ENCODE data around the gene GRAP.
"Not testable (repeated sequence)": the region's sequence is repeated elsewhere in the genome, so short reads cannot be mapped to it uniquely, and the experiment has no call there.

The GRAP gene

DNA sequence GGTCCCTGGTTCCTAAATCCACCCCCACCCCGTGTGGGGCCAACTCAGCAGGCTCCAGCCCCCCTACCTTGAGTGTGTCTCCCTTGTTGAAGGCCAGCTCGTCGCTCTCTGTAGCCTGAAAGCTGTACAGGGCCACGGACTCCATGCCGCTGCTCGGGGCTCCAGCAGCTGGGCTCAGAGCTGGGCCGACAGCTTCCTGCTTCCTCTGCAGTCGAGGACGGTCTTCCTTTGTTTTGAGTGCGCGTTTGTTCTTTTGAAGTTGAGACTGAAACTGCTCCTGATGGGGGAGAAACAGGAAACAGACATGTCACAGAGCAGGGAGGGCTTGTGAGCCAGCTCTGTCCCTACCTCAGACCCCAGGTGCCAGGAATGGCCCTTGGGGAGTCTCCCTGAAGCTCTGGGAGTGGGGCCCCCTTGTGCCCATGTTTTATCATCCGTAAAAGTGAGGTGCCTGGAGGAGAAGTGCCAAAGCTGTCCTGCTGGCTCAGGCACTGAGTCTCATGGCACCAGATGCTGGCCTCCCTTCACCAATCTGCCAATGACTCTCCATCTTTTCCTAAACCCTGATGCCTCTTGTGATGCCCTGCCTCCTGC, at the start of gene GRAP:
Gene GRAP (minus strand): TSS at position 176 of the 594 bp plus-strand sequence. CDS start 31 bp downstream, at position 145.
- DNase-seq (ENCODE audit: low read depth); H3K4me3 ChIP-seq (ENCODE audit: low read depth, low read length): not testable (repeated sequence)

DNA sequence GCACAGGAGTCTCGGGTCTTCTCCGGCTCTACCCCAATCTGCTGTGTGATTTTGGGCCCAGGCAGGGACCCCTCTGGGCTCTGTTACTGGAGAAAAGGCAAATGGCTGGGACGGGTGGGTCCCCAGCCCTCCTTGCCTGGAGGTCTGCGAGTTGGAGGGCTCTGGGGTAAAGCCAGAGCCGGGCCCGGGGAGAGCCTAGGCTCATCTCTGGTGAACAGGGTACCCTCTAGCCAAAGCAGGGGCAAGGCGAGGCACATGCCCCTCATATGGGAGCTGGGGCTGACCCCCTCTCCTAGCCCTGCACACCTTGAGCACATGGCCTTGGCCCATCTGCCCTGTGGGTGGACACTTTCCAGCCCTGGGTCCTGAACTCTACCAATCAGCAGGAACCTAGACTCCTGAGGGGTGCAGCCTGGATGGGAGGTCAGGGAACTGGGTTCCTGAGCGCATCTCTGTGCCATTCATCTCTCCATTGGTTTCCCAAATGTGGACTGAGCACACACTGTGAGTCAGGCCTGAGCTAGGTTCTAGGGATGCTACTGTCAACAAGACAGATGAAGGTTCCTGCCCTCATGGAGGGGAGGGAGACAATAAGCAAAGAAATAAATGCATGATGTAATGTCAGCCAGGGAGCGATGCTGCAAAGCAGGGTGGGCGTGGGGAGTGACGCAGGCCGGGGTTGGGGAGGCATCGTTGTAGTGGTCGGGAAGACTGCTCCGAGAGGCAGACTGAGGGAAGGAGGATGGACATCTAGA, 47.1 kb upstream of the GRAP start:
- not testable (repeated sequence) for H3K4me3 ChIP-seq (ENCODE audit: low read depth, low read length); DNase-seq (ENCODE audit: low read depth)

DNA sequence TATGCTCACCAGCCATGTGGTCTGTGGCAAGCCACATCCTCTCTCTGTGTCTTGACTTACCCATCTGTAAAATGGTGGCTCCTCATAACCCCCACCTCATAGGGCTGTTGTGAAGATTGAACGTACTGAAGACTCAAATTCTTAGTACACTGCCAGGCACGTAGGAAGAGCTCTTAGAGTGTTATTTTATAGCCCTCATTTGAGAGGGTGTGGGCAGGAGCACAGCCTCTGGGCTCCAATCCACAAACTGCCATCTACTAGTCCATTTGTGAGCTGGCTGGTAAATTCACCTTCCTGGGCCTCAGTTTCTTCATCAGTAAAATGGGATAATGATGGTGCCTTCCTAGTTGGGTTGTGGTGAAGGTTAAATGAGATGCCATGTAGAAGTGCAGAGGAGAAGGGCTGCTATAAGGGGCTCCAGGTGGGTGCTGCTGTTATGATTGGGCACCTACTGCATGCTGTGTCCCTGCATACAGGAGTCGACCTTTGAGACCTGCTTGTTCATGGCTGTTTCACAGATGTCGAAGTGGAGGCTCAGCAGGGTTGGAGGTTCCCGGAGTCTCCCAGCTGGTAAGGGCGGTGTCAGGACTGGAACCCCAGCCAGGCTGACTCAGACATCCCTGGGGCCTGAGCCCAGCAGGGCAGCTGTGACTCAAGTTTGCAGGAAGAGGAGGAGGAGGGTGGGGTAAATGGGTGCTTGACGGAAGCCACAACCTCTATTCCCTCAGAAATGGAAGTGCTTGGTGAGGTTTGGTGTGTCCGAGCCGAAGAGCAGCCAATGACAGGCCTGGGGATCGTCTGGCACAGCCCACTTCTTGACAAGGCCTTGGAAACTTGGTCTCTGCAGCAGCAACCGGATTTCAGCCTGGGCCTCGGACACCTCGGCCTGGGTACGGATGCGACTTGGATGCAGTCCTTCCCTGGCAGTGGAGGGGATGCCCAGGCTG, 46.3 kb upstream of the GRAP start:
- H3K4me3 ChIP-seq (ENCODE audit: low read depth, low read length); DNase-seq (ENCODE audit: low read depth): not testable (repeated sequence)

DNA sequence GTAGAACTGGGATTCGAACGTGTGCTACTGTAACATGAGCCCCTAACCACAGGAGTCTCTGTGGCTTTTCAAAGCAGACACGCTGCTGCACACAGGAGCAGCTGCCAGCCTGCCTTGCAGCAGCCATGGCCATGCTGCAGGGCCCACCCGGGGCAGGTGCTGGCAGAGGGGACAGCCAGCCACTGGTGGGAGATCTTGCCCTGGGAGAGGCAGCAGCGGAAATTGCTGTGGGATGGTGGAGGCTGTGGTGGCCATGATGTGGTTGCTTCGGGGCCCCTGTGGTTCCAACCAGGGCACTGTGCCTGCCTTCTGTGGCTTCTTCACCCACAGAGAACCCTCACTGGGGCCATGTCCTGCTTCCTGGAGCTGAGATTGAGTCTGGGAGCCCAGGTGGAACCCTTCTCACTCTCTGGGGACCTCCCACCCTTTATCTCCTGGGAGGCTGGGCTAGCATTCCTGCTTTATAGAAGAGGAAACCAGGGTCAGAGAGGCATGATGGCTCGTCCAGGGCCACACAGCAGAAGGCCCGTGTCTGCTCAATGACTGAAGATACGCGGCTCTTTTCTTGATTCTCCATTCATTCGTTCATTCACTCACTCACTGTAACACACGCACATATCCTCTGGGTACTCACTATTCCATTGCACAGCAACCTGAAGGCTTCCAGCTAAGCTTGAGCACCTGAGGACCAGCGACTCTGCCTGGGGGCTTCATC, 43.5 kb upstream of the GRAP start:
- not testable (repeated sequence) for H3K4me3 ChIP-seq (ENCODE audit: low read depth, low read length); DNase-seq (ENCODE audit: low read depth)

DNA sequence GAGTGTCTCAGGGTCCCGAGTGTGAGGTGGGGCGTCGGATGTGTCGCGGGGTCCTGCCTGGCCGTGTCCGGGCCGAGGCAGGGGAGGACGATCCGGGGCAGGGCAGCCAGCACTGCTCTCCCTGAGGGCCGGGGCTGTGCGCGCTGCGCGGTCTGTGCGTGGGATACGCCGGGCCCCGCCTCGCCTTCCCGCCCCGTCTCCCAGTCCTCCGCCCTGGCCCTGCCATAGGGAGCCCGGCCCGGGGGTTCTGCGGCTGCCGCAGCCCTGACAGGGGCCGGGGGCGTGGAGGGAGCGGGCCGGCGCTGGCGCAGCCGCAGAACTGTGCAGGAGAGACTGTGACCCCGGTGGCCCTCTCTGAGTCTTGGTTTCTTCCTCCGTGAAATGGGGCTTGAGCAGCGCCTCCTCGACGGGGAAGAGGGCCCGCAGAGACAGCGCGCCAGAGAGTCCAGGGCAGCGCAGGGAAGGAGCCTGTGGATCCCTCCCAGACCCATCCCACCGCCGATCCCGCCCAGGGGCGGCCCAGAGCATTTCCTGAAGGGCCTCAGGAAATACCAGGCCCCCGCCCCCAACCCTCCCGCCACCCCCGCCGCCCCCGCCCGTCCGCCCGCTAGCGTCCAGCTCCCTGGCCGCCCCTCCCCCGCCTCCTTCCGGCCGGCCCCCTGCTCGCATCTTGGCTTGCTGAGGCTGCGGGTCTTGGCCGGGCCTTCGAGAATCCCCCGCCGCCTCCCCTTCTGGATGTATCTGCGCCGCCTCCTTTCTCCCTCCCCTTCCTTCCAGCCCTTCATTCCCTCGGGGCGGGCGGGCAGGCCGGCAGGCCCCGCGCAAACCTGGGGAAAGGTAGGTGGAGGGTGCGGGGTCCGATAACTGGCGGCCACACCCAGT, 42.3 kb upstream of the GRAP start:
- DNase-seq (ENCODE audit: low read depth); H3K4me3 ChIP-seq (ENCODE audit: low read depth, low read length): not testable (repeated sequence)

DNA sequence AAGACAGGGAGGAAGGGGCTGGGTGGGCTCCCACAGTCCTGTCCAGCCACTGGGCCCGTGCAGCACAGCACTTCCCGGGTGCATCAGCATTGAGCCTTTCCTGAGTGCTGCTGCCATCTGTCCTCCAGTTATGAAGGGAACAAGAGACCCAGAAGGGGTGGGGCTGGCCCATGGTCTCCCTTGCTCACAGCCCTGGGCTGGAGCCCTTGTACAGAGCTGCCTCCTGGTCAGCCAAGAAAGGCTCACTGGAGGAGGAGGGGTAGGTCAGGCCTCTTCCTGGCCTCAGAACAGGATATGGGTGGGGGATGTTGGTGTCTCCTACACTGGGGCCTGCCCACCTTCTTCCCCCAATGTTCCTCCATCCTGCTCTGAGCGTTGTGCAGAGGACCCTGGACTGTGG, 30.6 kb upstream of the GRAP start:
- not testable (repeated sequence) for DNase-seq (ENCODE audit: low read depth)

DNA sequence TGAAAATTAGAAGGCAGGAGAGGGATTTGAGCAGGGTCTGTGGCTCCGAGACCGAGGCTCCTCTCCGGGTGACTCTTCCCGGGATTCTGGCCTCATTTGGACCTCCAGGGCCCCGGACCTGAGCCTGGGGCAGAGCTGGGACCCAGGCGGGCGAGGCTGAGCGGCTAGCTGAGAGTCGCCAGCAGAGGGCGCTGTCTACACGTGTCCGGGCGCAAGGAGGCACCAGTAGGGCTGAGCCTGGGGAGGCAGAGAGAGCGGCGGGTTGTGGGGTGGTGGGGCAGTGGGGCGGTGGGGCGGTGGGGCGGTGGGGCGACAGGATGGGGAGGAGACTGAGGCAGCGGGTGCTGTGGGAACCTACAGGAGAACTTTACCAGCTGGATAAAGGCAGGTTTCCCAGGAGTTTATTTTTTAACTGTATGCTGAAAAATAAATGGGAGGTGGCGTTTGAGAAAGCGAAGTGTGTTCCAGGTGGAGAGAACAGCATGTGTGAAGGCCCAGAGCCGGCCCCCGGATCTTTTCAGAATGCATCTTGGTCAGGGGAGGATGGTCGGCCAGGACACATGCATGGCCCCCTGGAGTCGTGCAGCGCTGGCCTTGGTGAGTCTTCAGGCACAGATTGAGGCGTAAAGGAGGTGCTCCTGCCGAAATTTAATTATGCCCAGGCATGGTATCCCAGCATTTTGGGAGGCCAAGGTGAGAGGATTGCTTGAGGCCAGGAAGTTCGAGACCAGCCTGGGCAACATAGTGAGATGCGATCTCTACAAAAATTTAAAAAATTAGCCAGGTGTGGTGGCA, 29.8 kb upstream of the GRAP start:
- not testable (repeated sequence) for H3K4me3 ChIP-seq (ENCODE audit: low read depth, low read length); DNase-seq (ENCODE audit: low read depth)

More for the DNA sequence above, 30.6 kb upstream of the GRAP start:
- H3K4me3 ChIP-seq (ENCODE audit: low read depth, low read length) = not testable (repeated sequence)

DNA sequence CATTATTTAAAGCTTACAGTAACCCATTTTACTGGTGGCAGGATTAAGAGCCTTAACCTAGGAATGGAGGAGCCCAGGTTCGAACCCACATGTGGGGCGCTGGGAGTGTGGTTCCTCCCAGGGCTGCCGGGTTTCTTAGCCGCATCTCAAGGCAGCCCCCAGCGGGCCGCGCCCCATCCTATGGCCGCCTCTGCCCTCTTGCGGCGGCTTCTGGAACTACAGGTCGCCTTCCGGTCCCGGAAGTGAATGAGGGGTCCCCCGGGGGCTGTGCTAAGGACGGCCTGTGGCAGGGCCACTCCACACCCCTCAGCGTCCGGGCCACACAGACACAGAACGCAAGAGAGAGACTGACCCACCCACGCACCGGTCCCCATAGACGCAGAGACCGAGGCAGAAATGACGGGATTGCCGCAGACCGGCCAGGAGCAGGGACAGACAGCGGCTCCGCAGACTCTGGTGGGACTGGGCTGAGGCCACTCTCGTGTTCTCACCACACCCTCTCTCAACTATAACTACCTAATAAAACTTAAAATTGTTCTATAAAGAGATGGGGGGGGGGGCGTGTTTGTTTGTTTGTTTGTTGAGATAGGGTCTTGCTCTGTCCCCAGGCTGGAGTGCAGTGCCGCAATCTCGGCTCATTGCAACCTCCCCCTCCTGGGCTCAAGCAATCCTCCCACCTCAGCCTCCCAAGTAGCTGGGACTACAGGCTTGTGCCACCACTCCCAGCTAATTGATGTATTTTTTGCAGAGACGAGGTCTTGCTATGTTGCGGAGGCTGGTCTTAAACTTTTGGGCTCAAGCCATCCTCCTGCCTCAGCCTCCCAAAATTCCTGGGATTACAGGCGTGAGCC, 23.8 kb upstream of the GRAP start:
- not testable (repeated sequence) for H3K4me3 ChIP-seq (ENCODE audit: low read depth, low read length); DNase-seq (ENCODE audit: low read depth)

DNA sequence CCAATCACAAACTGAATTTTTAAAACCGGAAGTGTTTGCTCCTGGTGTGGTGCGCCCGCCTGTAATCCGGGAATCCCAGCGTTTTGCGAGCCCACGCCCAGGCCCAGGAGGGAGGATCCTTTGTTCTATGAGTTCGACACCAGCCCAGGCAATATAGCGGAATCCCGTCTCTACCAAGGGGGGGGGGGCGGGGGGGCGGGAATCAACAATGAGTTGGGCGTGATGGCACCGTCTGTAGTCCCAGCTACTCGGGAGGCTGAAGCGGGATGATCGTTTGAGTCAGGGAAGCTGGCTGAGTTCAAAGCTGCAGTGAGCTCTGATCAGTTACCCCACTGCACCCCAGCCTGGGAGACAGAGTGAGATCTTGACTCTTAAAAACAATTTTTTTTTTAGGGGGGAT, 17.6 kb upstream of the GRAP start:
- H3K4me3 ChIP-seq (ENCODE audit: low read depth, low read length); DNase-seq (ENCODE audit: low read depth): not testable (repeated sequence)

DNA sequence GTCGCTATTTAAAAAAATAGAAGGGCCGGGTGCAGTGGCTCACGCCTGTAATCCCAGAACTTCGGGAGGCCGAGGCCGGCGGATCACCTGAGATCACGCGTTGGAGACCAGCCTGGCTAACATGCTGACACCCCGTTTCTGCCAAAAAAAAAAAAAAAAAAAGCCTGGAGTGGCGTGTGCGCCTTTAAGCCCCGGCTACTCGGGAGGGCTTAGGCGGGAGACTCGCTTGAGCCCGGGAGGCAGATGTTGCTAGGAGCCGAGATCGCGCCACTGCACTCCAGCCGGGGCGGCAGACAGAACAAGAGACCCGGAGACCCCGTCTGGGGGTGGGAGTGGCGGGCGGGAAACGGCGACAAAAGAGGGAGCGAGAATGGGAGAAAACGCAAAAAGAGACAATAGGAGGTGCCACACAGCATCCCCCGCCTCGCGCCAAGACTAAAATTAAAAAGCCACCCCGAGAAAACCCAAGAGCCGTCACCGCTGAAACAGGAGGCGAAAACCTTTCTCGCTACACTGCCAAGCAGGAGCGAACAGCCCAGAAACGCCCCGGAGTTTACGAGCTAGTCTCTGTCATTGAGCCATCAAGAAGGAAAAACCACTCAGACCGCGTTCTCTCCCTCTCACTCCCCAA, 16.7 kb upstream of the GRAP start:
- DNase-seq (ENCODE audit: low read depth); H3K4me3 ChIP-seq (ENCODE audit: low read depth, low read length): not testable (repeated sequence)

DNA sequence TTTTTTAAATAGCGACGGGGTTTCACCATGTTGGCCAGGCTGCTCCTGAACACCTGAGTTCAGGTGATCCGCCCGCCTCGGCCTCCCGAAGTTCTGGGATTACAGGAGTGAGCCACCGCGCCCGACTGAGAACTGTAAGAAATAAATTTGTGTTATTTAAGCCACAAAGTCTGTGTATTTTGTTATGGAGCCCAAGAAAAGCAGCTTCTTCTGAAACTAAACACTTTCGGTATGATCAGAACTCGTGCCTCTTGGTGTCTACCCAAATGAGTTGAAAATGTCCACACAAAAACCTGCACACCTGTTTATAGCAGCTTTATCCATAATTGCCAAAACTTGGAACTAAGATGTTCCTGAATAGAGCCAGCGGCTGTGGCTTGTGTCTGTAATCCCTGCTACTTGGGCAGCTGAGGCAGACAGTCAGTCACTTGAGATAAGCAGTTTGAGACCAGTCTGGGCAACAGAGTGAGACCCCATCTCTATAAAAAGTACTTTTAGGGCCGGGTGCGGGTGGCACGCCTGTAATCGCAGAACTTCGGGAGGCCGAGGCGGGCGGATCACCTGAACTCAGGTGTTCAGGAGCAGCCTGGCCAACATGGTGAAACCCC, 16.1 kb upstream of the GRAP start:
- DNase-seq (ENCODE audit: low read depth); H3K4me3 ChIP-seq (ENCODE audit: low read depth, low read length): not testable (repeated sequence)

DNA sequence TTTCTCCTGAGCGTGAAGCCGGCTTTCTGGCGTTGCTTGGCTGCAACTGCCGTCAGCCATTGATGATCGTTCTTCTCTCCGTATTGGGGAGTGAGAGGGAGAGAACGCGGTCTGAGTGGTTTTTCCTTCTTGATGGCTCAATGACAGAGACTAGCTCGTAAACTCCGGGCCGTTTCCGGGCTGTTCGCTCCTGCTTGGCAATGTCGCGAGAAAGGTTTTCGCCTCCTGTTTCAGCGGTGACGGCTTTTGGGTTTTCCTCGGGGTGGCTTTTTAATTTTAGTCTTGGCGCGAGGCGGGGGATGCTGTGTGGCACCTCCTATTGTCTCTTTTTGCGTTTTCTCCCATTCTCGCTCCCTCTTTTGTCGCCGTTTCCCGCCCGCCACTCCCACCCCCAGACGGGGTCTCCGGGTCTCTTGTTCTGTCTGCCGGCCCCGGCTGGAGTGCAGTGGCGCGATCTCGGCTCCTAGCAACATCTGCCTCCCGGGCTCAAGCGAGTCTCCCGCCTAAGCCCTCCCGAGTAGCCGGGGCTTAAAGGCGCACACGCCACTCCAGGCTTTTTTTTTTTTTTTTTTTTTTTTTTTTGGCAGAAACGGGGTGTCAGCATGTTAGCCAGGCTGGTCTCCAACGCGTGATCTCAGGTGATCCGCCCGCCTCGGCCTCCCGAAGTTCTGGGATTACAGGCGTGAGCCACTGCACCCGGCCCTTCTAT, 15.4 kb upstream of the GRAP start:
- DNase-seq (ENCODE audit: low read depth); H3K4me3 ChIP-seq (ENCODE audit: low read depth, low read length): not testable (repeated sequence)

DNA sequence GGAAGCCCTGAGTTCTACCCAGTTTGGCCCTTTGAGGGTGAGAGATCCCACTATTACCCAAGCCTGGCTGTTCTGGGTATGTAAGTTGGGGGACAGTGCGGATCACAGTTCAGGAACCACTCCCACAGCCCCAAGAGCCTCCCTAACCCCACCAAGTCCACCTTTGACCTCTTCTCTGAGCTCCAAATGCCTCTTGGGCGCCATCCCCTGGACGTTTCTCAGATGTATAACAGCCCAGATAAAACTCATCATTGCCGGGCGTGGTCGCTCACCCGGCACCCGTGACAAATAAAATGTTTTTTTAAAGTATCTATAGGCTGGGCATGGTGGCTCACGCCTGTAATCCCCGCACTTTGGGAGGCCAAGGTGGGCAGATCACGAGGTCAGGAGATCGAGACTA, 8.7 kb upstream of the GRAP start:
- H3K4me3 ChIP-seq (ENCODE audit: low read depth, low read length); DNase-seq (ENCODE audit: low read depth): not testable (repeated sequence)

DNA sequence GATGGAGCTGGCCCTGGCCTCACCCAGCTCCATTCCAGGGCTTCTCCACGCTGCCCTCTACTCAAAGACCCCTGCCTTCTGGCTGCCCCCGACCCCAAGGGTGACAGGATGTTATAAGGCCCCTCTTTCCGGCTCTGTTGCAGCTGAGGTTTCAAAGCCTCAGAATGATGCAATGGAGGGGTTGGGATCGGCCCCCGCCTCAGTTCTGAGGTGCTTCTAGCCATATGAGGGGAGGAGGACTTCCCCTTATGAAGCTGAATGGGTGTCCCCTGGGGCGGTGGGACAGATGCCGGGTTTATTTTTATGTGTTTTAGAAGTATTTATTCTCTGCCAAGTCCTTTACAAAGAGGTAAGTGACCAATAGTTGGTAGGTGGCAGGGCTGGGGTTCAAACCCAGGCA, 2.1 kb upstream of the GRAP start:
- DNase-seq (ENCODE audit: low read depth); H3K4me3 ChIP-seq (ENCODE audit: low read depth, low read length): not testable (repeated sequence)

DNA sequence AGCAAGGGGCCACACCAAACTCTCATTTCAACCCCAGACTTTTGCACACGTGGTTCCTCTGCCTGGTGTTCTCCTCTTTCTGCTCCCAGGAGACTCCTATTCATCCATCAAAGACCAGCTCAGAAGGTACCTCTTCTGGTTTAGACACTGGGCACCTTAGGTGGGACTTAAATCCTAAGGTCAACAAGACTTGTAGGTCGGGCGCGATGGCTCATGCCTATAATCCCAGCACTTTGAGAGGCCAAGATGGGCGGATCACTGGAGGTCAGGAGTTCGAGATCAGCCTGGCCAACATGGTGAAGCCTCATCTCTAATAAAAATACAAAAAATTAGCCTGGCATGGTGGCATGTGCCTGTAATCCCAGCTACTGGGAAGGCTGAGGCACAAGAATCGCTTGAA, 753 bp upstream of the GRAP start:
- not testable (repeated sequence) for H3K4me3 ChIP-seq (ENCODE audit: low read depth, low read length); DNase-seq (ENCODE audit: low read depth)

Data from GM12865 (cell line).